CMK (cell line): ENCODE results near the gene MFN2.
"Not testable (repeated sequence)": the region's sequence is repeated elsewhere in the genome, so short reads cannot be mapped to it uniquely, and the experiment has no call there.

Experiments used
- DNase-seq: peaks from one replicate; pipeline ENCODE4 v3.0.0-alpha.2; 2010; ENCODE audit warnings: low read depth

MFN2 gene

GRCh38 chr1:12026586-12026985 lies 46.3 kb downstream of the MFN2 start:
- DNase-seq = no peak

- no peak for DNase-seq
These were observed 48.0 kb downstream of the MFN2 start for GRCh38 chr1:12028248-12028647.

DNA sequence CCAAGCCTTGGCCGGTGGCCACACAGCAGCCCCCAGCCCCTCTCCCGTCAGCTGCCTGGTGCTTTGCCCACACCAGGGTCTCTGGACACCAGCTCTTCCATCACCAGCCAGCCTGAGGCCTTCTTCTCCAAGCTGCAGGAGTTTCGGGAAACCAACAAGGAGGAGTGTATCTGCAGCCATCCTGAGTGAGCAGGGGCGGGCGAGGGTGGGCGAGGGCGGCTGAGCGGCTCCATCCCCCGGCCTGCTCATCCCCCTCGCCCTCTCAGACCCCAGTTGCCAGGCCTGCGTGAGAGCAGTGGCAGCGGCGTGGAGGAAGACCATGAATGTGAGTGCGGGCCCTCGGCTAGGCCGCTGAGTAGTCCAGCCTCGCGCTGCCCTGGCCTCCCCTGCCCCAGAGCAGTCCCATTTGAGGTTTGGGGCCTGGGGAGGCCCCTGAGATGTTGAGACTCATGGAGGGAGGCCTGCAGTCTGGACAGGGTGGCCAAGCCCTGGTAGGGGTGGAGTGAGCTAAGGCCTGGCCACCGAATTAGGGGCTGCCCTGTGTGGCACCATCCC lies 48.8 kb downstream of the MFN2 start:
- no peak for DNase-seq

- DNase-seq = no peak
These were observed 49.6 kb downstream of the MFN2 start for GRCh38 chr1:12029720-12030339.

- no peak for DNase-seq
These were observed 51.1 kb downstream of the MFN2 start for GRCh38 chr1:12031039-12031980.

- no peak for DNase-seq
These were observed 51.9 kb downstream of the MFN2 start for GRCh38 chr1:12032161-12032621.

DNA sequence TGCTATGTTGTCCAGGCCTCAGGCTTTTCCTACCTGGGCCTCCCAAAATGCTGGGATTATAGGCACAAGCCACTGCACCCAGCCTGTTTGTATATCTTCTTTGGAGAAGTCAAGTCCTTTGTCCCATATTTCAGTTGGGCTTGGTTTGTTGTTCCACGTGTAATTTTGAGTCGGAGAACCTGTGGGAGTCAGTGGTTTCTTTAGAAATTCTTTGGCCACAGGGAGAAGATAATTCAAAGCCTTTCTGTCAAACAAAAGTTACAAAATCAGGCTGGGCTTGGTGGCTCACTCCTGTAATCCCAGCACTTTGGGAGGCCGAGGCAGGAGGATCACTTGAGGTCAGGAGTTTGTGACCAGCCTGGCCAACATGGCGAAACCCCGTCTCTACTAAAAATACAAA lies 53.2 kb downstream of the MFN2 start:
- DNase-seq = not testable (repeated sequence)

DNA sequence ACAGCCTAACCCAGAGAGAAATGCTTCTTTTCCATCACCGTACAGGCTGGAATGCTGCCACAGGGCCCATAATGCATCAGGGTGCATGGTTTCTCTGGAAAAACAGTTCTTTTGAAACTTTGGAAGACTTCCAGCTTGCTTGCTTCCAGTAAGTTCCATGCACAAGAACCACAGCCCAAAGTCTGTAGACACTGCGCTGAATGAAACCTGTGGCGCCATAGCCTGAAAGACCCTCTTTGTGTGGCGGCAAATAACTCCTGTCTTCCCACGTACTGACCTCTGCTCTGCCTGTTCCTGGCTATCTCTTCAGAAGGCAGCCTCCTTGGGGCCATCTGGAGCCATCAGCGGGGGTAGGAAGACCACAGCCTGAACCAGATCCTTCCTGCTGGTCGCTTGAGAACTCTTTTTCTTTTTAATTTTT lies 54.1 kb downstream of the MFN2 start:
- DNase-seq = no peak

DNA sequence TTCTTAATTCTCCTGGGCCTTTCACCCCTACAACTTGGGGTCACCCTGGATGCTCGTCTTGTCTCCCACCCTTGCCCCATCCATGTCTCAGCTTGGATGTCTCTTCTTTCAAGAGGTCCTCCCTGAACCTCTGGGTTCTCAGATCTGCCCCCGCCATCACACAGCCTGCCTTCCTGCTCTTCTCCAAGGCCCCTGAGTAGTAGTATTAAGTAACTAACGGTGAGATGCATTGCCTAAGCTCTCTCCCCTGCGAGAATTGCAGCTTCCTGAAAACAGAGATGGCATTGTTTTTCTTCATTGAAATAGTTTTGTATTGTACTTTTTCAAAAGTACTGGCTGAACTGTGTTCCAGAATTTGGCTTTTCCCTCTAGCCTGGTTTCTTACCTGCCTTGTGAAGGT lies 55.1 kb downstream of the MFN2 start:
- DNase-seq = no peak

DNA sequence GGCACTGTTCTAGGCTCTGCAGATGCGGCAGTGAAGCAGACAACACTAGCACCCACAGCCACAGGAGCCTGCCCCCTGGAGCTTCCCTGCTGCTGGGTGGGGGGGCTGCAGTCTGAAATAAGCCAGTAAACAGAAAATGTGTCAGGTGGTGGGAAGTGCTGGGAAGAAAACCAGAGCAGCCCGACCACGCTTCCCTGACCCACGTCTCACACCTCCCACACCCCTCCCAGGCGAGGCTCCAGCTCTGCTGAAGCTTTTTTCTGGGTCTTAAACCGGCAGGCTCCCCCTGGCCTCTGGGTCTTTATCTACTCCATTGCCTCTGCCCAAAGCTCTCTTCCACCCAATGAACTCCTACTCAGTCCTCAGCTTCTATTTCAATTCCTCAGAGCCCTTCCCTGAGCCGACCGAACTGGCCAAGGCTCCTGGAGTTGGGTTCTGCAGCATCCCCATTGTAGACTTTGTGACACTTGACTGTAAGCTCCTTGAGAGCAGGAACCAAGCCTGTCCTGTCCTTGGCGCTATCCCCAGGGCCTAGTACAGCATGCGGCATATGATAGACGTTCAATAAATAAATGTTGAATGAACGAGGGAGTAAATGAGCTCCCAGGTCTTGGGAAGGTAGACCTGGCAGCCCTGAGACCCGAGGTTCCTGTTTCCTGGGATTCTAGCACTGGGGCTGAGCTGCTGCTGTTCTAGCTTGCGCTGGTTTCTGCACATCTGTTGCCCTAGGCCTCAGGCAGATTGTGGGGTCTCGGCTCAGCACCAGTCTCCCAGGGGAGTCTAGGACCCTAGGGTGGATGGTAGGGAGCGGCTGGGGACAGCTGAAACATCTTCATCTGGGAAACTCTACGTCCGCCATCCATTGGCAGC lies 57.5 kb downstream of the MFN2 start:
- no peak for DNase-seq

- no peak for DNase-seq
These were observed 58.3 kb downstream of the MFN2 start for GRCh38 chr1:12038356-12039163.

DNA sequence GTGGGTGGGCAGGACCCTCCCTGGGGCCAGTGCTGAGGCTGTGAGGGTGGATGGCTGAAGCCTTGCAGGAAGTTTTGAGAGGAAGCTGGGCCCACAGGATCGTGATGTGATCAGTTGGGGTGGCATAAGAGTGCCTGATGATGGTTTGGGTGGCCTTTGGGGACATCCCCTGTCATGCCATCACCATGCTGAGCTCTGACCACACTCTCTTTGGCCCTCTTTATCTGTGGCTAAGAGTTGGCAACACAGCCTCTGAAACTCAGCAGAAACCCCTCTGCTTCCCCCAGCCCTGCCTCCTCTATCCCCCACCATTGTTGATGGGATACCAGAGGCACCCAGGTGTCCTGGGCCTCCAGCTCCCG lies 58.9 kb downstream of the MFN2 start:
- DNase-seq = no peak

GRCh38 chr1:12039824-12040456 lies 59.7 kb downstream of the MFN2 start:
- not testable (repeated sequence) for DNase-seq

DNA sequence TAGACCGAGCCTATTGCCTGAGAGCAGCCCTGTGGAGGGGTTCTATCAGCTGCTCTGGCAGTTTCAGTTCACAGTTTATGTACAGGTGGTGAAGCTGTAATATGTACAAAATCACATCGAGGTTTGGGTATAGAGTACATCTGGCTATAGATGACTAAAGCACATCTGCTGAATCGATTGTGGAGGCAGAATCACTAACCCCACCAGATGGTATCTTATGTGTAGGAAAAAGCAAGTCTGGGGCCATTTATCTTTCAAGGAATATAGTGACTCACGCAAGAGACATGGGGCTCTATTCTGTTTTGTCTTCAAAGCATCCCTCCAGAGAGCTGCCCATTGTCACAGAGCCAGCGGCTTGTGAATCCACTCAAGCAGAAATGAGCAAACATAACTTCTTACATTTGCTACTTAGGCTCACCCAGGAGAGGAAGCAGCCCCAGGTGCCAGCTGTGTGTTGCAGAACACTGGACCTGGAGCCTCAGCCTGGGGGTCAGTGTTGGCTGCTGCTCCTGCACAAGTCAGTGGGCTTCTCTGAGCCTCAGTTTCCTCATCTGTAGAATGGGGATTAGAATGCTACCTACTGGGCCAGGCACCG lies 60.3 kb downstream of the MFN2 start:
- no peak for DNase-seq

DNA sequence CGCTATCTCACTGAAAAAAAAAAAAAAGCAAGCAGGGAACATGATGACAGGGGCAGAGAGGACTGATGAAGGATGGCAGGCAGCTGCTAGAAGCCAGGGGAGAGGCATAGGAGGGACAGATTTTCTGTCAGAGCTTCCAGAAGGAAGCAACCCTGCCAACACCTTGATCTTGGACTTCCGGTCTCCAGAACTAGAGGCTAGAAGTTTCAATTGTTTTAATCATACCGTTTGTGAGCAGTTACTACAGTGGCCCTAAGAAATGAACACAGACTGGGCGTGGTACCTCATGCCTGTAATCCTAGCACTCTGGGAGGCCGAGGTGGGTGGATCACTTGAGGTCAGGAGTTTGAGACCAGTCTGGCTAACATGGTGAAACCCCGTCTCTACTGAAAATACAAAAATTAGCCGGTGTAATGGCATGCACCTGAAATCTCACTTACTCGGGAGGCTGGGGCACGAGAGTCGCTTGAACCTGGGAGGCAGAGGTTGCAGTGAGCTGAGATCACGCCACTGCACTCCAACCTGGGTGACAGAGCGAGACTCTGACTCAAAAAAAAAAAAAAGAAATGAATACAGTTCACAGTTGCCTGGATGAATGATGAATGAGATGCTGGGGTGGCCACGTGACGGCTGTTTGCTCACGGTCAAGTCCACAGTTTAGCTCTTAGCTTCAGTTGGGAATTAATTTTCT lies 64.1 kb downstream of the MFN2 start:
- not testable (repeated sequence) for DNase-seq

GRCh38 chr1:12046749-12047119 lies 66.5 kb downstream of the MFN2 start:
- DNase-seq = no peak

- no peak for DNase-seq
These were observed 67.1 kb downstream of the MFN2 start for GRCh38 chr1:12047120-12047876.

- no peak for DNase-seq
These were observed 68.1 kb downstream of the MFN2 start for GRCh38 chr1:12048372-12048771.

- DNase-seq = no peak
These were observed 69.4 kb downstream of the MFN2 start for GRCh38 chr1:12049616-12050015.
